HG03442 (cell line): ENCODE measurements around the gene CASP9.
"Not testable (repeated sequence)": the region's sequence is repeated elsewhere in the genome, so short reads cannot be mapped to it uniquely, and the experiment has no call there.

Experiments
- ATAC-seq: cut with Tn5 transposase; IDR thresholded peaks from one replicate; pipeline ENCODE4 v1.9.1; 2021; ENCODE audit warnings: mild to moderate bottlenecking, moderate library complexity; ENCODE audit not compliant: unreplicated experiment

CASP9 gene

DNA sequence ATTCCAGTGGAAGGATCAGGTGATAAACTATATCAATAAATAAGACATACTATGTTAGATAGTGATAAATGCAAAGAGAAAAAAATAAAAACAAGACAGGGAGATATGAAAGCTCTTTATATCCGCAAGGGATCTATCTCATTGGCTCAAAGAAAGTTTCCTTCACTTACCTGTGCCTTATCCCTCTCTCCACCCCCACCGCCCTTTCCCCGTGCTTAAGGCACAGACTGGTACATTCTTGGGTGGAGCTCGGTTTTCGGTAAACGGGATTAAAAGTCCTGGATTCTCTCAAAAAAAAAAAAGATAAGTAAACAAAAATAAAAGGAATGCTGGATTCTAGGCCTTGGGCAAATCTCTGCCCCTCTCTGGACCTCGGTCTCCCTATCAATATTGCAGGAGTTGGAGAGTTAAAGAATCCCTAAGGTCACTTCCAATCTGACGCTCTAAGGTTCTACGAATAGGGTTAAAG, 2.0 kb upstream of the CASP9 start:
- no peak for ATAC-seq

DNA sequence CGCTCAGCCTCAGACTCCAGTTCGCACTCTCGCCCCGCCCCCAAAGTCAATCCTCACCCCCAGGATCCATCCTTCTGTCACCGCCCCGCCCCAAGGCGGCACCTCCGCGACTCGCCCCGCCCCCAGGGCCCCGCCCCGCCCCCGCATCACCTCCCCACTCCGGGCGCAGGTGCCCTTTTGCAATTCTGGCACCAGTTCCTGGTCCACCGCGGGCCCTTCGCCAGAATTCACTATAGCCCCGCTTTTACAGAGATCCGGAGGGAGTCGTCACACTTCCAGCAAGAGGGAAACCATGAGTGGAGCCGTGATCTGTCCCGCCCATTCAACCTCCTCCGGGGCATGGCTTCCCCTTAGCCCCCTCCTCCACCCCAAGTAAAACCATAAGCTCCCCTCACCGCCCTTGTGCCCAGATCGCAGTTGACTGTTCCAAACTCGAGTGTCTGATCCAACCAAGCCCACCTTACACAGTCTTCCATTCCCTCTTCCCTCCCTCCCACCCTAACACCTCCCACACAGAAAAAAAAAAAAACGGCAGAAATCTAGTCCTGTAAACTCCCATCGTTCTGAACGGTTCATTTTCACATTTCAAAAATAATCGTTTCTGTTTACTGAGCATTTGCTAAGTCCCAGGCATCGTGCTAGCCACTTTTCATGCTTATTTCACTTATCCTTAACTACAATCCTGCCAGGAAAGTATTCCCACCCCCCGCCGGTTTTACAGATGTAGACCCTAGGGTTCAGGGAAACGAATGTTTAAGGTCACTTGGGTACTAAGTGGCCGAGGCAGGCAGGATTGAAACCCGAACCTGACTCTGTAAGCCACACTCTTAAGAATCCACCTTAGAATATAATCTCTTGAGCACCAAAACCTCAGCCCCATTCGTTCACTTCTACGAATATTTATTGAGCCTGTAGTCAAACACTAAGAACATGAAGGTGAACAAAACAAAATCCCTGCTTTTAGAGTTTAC, 1.3 kb upstream of the CASP9 start:
- ATAC-seq: peak; percentile 32

DNA sequence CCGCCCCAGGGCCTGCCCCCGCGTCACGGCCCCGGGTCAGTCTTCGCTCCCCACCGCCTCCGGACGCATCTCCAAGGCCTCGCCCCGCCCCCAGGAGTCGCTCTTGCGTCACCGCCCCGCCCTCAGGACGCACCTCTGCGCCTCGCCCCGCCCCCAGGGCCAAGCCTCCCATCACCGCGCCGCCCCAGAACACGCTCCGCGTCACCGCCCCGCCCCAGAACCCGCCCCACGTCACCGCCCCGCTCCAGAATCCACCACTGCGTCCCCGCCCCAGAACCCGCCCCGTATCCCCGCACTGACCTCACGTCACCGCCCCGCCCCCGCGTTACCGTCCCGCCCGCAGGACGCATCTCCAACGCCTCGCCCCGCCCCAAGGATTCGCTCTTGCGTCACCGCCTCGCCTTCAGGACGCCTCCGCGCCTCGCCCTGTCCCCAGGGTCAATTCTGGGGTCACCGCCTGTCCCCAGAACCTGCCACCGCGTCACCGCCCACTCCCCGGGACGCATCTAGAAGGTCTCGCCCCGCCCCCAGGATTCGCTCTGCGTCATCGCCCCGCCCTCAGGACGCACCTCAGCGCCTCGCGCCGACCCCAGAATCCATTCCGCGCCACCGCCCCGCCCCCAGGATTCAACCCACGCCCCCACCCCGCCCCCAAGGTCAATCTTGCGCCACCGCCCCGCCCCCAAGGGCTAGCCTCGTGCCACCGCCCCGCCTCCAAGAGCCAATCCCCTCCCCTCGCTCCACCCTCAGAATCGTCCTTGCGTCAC, 451 bp upstream of the CASP9 start:
- ATAC-seq: peak; percentile 33

DNA sequence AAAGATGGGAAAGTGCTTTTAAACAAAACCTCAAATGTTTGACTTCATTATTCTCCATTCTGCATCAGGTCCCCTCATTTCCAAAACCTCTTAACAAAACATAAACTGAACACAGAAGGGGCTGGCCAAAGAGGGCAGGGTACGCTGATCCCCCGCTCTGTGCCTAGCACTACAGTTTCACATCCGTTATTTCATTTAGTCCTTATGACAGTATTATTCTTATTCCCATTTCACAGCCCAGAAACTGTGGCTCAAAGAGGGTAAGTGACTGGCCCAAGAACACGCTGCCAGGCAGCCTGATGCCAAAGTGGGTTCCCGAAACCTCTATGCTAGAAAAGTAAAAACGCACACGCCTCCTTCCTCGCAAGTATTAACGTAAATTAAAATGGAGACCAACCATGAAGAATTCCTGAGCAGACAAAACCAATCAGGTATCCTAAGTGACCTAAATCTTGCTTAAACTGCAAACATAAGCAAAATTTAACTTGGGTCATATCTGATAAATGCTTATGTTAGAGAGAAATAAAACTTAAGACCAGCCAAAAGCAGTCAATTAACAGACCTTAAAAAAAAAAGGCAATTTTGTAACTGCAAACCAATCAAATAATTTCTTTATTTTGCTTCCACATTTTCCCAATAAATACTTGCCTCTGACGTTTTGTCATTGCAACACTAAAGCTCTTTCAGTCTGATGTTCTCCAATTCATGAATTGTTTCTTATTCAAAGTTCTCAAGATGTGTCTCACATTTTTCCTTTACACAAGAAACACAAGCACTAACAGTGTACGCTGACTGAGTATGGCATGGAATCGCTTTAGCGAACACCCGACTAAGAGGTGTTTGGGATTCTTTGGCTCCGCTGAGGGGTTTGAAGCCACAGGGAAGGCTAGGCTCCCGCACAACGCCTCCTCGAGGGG, 653 bp downstream of the CASP9 start:
- ATAC-seq: no peak

DNA sequence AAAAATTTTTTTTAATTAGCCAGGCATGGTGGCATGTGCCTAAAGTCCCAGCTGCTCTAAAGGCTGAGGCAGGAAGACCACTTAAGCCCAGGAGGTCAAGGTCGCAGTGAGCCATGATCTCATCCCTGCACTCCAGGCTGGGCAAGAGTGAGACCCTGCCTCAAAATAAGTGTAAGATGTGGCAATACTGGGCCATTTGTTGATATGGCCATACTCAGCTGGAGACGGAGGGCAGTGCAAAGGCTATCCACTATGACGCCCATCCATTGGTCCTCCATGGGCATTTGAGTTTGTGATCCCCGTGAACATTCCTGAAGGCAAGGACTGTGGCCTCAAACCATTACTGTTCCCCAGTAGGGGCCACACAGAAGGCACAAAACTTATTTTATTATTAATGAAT, 1.5 kb downstream of the CASP9 start:
- ATAC-seq: no peak

DNA sequence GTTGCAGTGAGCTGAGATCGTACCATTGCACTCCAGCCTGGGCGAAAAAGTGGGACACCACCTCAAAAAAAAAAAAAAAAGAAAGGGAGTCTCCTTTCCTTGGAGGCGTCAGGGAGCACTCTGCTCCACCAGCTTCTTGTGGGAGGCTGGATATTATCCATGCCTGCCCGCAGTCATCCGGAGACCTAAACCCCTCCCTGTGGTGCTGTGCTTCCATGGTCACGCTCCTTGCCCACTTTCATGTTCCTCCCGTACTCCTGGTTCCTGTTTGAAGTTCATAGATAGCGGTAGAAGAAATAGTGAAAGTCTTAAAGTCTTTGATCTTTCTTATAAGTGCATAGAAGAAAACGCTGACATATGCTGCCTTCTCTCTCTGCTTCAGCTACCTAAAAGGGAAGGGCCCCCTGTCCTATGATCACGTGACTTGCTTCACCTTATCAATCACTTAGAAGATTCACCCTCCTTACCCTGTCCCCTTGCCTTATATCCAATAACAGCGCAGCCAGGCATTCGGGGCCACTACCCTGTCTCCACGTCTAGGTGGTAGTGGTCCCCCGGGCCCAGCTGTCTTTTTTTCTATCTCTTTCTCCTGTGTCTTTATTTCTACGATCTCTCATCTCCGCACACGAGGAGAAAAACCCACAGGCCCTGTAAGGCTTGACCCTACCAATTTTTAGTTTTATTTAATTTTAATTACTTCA, 2.7 kb downstream of the CASP9 start:
- not testable (repeated sequence) for ATAC-seq

DNA sequence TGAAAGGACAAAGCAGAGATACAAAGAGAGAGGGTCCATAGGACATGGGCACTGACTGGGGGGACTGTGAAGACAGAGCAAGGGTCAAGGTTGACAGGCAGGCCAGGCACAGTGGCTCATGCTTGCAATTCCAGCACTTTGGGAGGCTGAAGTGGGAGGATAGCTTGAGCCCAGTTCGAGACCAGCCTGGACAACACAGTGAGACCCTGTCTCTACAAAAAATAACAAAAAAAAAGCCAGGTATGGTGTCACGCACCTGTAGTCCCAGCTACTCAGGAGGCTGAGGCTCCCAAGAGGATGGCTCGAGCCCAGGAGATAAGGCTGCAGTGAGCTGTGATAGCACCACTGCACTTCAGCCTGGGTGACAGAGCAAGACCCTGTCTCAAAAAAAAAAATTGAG, 4.4 kb downstream of the CASP9 start:
- ATAC-seq: no peak

DNA sequence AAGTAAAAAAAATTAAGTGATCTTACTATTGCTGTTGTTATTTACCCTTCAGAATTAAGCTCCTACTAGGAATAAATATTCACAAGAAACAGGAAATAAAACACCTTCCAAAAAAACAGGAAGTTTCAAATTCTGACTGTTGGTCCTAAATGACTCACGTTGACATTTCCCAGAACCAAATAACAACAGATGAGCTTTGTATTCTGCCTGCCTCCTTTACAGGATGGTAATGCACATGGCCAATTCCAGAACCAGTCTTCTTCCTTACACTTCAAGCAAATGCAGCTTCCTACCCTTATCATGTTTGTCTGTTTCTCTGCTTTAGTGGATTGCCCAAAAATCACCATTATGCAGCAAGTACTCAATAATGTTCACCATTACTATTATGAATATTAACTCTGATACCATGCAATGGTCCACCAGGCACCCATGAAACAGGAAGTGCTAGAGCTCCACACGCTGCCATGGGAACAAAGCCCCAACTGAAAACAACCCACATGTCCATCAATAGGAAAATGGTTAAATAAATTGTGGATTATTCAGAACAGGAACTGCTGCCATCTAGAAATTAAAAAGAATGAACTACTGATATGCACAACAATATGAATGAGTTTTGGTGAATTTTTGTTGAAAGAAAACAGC, 8.9 kb downstream of the CASP9 start:
- ATAC-seq: no peak

DNA sequence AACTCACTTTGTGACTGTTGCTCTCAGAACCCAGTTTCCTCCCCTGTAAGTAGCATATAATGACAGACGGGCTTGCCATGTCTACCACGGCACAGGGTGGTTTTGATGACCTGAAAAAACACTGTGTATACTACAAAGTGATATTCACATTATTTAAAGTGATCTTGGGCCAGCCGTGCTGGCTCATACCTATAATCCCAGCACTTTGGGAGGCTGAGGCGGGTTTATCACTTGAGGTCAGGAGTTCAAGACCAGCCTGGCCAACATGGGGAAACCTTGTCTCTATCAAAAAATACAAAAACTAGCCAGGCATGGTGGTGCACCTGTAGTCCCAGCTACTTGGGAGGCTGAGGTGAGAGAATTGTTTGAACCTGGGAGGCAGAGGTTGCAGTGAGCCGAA, 9.5 kb downstream of the CASP9 start:
- ATAC-seq: not testable (repeated sequence)

DNA sequence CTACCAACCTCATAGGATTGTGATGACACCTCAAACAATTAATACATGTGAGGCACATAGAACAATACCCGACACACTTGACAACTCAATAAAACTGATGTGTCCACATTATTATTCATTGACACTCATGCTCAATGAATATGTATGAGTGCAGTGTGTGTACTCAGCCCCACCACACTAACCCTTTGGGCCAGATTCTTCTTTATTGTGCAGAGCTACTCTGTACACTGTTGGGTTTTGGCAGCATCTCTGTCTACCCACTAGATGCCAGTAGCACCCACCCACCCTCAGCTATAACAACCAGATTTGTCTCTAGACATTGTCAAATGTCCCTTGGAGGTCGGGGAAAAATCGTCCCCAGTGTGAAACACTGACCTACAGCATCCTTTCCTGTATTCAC, 10.1 kb downstream of the CASP9 start:
- ATAC-seq: no peak

DNA sequence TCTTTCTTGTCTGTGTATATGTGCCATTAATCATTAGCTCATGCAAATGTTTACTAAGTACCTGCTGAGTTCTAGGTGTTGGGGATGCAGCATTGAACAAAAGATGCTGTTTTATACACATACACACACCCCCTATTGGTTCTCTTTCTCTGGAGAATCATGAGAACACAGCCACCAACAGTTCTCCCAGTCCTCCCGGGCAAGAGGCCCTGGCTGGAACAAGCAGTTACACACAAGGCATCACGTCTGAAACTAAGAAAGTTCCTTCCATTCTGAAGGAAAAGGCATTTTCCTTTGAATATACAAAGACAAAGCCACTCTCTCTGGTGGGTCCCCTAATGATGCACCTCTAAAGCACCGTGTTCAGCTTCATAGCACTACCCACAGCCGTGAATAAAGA, 10.8 kb downstream of the CASP9 start:
- no peak for ATAC-seq

DNA sequence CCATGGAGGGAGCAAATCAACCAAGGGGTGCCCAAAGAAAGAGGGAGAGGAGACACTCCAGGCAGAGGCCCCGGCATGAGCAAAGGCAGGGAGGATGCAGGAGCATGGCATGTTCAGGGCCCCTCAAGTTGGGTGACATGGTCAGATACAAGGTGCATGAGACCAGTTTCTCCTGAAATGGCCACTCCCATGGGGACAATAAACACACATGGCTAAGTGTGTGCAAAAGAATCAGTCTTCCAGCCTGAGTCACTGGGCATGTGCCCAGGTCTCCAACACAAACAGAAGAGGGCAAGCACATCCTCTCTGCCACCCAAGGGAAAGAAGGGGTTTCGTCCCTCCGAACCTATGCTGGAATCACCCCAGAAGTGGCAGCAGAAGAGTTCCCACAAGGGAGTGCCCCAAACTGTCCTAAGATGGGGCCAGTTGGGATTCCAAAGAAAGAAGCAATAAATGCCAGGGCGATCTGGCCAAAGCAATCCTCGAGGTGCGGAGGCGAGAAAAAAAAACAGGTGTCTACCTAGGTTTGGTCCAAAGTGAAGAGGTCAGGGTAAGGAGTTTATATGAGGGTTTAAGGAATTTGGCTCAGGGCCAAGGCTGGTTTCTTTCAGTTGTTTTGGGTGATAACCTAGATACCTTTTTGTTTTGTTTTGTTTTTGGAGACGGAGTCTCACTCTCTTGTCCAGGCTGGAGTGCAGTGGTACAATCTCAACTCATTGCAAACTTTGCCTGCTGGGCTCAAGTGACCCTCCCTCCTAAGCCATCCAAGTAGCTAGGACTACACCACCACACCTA, 13.2 kb downstream of the CASP9 start:
- ATAC-seq: no peak

DNA sequence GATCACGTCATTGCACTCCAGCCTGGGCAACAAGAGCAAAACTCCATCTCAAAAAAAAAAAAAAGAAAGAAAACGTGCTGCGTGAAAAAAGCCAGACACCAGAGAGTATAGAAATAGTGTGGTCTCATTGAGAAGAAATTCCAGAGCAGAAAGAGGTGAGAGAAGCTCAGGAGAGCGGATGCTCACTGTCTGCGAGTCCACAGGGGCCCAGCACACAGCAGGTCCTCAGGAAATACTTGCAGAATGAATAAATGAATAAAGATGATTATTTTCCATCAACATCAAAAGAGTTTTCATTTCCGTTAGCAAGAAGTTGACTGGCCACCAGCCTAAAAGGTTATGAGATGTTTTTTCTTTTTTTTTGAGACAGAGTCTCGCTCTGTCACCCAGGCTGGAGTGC, 14.4 kb downstream of the CASP9 start:
- ATAC-seq: no peak

DNA sequence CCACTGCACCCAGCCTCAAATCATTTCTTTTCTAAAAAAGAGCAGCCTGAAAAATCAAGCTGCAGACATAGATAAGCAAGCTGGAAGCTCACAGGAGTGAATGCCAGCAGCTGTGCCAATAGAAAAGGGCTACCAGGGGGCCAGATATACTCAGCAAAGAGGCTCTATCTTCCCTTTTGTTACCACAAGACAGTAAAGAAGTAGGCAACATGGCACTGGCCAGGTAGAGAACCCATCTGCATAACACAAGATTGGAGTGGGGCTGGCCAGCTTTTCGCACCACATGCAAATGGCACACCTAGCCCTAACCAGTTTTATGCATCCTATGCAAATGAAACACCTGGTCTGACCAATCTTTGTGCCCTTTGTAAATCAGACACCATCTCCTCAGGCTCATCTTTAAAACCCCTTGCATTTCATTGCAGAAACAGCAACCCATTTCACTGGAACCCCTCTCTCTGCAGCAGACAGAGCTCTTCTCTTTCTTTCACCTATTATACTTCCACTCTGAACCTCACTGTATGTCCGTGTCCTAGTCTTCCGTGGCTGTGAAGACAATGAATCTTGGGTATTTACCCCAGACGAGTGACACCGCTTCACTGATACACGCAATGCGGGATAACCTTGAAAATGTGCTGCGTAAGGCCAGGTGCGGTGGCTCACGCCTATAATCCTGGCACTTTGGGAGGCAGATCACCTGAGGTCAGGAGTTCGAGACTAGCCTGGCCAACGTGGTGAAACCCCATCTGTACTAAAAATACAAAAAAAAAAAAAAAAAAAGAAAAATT, 15.1 kb downstream of the CASP9 start:
- ATAC-seq: no peak

DNA sequence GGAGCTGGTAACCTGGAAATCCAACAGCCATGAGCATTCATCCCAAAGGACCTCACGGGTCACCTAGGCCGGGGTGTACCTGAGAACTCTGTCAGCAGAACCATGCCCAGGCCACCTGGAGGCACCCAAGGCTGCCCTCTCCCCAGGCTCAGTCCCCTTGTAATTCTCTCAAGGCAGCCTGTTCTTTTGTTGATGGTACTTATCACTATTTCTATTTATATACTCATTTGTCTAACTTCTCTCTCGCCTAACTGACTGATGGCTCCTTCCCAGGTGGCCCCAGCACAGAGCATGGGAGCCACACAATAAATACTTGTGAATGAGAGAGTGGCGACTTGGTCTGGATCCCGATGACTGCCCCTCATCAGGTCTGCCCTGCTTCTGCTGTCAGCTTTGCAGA, 16.7 kb downstream of the CASP9 start:
- no peak for ATAC-seq

DNA sequence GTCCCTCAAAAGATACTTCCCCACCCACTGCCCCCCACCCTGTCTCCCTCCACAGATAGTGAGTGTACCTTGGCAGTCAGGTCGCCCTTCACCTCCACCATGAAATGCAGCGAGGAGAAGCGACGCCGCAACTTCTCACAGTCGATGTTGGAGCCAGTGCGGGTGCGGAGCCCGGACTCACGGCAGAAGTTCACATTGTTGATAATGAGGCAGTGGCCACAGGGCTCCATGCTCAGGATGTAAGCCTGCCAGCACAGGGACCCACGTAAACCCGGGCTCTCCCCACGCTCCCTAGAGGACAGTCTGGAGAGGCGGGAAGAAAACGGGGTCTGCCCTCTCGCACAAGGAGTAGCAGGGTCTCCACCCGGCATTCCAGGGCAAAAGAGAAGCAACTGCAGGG, 17.2 kb downstream of the CASP9 start:
- no peak for ATAC-seq

DNA sequence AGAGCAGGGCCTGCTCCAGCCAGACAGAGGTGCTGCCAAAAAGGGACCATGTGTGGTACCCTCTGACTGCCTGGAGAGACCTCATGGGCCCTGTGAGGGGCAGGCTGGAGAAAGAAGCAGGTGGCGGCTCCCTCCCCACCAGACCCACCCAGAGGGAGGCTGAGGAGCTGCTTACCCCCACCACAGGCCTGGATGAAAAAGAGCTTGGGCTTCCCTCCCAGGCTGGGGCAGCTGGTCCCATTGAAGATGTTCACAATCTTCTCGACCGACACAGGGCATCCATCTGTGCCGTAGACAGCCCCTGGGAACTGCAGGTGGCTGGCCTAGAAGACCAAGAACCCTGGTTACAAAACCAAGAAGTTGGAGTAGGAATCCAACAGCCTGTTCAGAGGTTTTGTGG, 19.6 kb downstream of the CASP9 start:
- no peak for ATAC-seq
